HepG2 (cell line): ENCODE data around the gene SIDT1. TPM values are rescaled to one million over a fixed set of nuclear protein-coding genes. Genes with fewer than 3 reads are reported as not detected.
A peak's percentile ranks its signal among the peaks of the same experiment; 100 is the strongest.

Experiments used
- ATAD3A ChIP-seq: sonication (generic); formaldehyde crosslinking; IDR thresholded peaks from 2 replicates; pipeline ENCODE4 v1.4.0; 2020; ENCODE audit warnings: missing genetic modification reagents
- CREM ChIP-seq, 2 experiments: sonication (generic) in 1 of 2; formaldehyde crosslinking in 1 of 2; IDR thresholded peaks; 2 replicates each; pipeline versions ENCODE4 v1.4.0 to v1.6.1; 2016 to 2020; ENCODE audit warnings: antibody characterized with exemption in 1 of 2, mild to moderate bottlenecking in 1 of 2, missing genetic modification reagents in 1 of 2
- CSRNP2 ChIP-seq: sonication (generic); formaldehyde crosslinking; conservative IDR thresholded peaks from 2 replicates; pipeline ENCODE4 v1.8.0; 2022; ENCODE audit warnings: low read depth, missing genetic modification reagents
- CTCF ChIP-seq: sonication (generic); formaldehyde crosslinking; IDR thresholded peaks from 2 replicates; pipeline ENCODE4 v1.5.0; 2020; ENCODE audit warnings: mild to moderate bottlenecking, missing genetic modification reagents, moderate library complexity
- EHMT2 ChIP-seq: fragments of 200-600 bp; sonication (generic); IDR thresholded peaks from 2 replicates; pipeline ENCODE4 v1.7.0; 2017; ENCODE audit warnings: antibody characterized with exemption, low read depth, low read length, borderline replicate concordance
- HNF4G ChIP-seq, 2 experiments: sonication (generic) in 1 of 2; formaldehyde crosslinking in 1 of 2; IDR thresholded peaks; 2 replicates each; pipeline versions ENCODE4 v1.4.0 to v1.6.1; 2011 to 2020; ENCODE audit warnings: borderline replicate concordance in 2 of 2, low read depth in 2 of 2, mild to moderate bottlenecking in 2 of 2, low read length in 1 of 2, missing genetic modification reagents in 1 of 2, moderate library complexity in 1 of 2
- HOXD1 ChIP-seq: sonication (generic); formaldehyde crosslinking; IDR thresholded peaks from 2 replicates; pipeline ENCODE4 v1.5.0; 2020; ENCODE audit warnings: missing genetic modification reagents
- IRF2 ChIP-seq: IDR thresholded peaks from 2 replicates; pipeline ENCODE4 v1.6.1; 2018; ENCODE audit warnings: missing genetic modification reagents, missing compliant biosample characterization
- MAZ ChIP-seq, 2 experiments: sonication (generic) in 1 of 2; formaldehyde crosslinking in 1 of 2; IDR thresholded peaks; 2 replicates each; pipeline versions ENCODE4 v1.5.0 to v1.6.1; 2012 to 2020; ENCODE audit warnings: low read depth in 2 of 2, mild to moderate bottlenecking in 2 of 2, borderline replicate concordance in 1 of 2, improper control_type of control experiment in 1 of 2, low read length in 1 of 2, missing genetic modification reagents in 1 of 2, moderate library complexity in 1 of 2
- PCBP1 ChIP-seq: fragments of 200-400 bp; formaldehyde crosslinking; IDR thresholded peaks from 2 replicates; pipeline ENCODE4 v1.6.1; 2017; ENCODE audit warnings: mild to moderate bottlenecking, low read depth, low read length, borderline replicate concordance
- SIN3B ChIP-seq: fragments of 150-350 bp; IDR thresholded peaks from 2 replicates; pipeline ENCODE4 v1.6.1; 2014; ENCODE audit warnings: low read length
- STAG1 ChIP-seq: sonication (generic); formaldehyde crosslinking; IDR thresholded peaks from 2 replicates; pipeline ENCODE4 v1.4.0; 2020; ENCODE audit warnings: missing genetic modification reagents
- ZNF143 ChIP-seq: sonication (generic); formaldehyde crosslinking; IDR thresholded peaks from 2 replicates; pipeline ENCODE4 v1.4.0; 2020; ENCODE audit warnings: missing genetic modification reagents
- ZNF644 ChIP-seq: IDR thresholded peaks from 2 replicates; pipeline ENCODE4 v1.6.1; 2016; ENCODE audit warnings: low read depth
- ZNF747 ChIP-seq: sonication (generic); formaldehyde crosslinking; IDR thresholded peaks from 2 replicates; pipeline ENCODE4 v1.8.1; 2023; ENCODE audit warnings: missing genetic modification reagents, mild to moderate bottlenecking, borderline replicate concordance
- polyA plus RNA-seq, 8 experiments: library from polyadenylated mRNA; depleted of rRNA in 3 of 8; stranded (reverse) in 7 of 8; unstranded in 1 of 8; fragments of >200 nt; fragmentation: Illumina TruSeq in 4 of 8; extraction: Trizol in 4 of 8; gene quantifications; 2 replicates each; pipeline versions ENCODE4 v1.2.1 to v1.2.3, GENCODE V29; 2011 to 2016; ENCODE audit warnings: low read depth in 4 of 8, missing spikeins in 1 of 8, mixed read lengths in 1 of 8; ENCODE audit not compliant: insufficient read depth in 1 of 8
- total RNA-seq, 5 experiments: library from RNA; depleted of rRNA; stranded (reverse); fragments of >200 nt; fragmentation: Illumina TruSeq; extraction: Trizol; gene quantifications; 2 replicates each; pipeline ENCODE4 v1.2.3, GENCODE V29; 2016; ENCODE audit warnings: low read depth in 1 of 5
- TF ChIP-seq, protein P1 (sequence below): sonication (generic); formaldehyde crosslinking; conservative IDR thresholded peaks from 2 replicates; pipeline ENCODE4 v1.4.0; 2020; ENCODE audit warnings: missing genetic modification reagents

SIDT1 gene
- total and polyA plus RNA-seq, 2 of the 13 experiments (the other 11 are each of a cell fraction or from before 2014, with no cell fraction given) = 0.07 TPM

DNA sequence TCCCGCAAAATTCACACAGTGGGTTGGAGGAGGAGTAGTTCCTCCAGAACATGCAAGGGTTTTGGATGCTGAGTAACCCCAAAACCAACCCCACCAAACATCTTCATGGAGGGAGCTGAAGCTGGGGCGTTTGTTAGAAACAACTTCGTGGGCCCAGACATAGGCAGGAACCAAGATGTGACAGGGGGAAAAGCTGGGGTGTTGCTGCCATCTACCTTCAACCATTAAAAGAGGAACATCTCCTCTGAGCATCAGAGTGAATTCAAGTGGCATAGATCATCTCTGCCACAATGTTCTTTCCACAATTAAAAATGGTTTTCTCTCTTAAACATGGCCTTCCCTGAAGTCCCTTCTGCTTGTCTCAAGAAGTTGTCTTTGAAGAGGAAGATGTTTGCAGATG, 20.5 kb downstream of the SIDT1 start (continued):
- TF ChIP-seq CTCF (peak; percentile 59), SIN3B (no peak), PCBP1 (no peak), CSRNP2 (CRISPR knock-in tag) (no peak), HOXD1 (CRISPR knock-in tag) (no peak), CREM (IDR thresholded peaks at IDR 0.05) (no peak), CREM (CRISPR knock-in tag; IDR thresholded peaks at IDR 0.05) (no peak), IRF2 (CRISPR knock-in tag) (no peak), ATAD3A (CRISPR knock-in tag) (no peak), HNF4G (IDR thresholded peaks at IDR 0.05; ENCODE audit: borderline replicate concordance, low read depth, low read length) (no peak), HNF4G (CRISPR knock-in tag; IDR thresholded peaks at IDR 0.05; ENCODE audit: borderline replicate concordance, low read depth) (no peak), ZNF747 (no peak), STAG1 (CRISPR knock-in tag) (peak; percentile 56), ZNF644 (CRISPR knock-in tag) (no peak), MAZ (IDR thresholded peaks at IDR 0.05; ENCODE audit: borderline replicate concordance, low read depth, low read length) (no peak), MAZ (CRISPR knock-in tag; IDR thresholded peaks at IDR 0.05; ENCODE audit: low read depth) (no peak), EHMT2 (no peak), ZNF143 (CRISPR knock-in tag) (no peak)
- TF ChIP-seq, protein P1, sequence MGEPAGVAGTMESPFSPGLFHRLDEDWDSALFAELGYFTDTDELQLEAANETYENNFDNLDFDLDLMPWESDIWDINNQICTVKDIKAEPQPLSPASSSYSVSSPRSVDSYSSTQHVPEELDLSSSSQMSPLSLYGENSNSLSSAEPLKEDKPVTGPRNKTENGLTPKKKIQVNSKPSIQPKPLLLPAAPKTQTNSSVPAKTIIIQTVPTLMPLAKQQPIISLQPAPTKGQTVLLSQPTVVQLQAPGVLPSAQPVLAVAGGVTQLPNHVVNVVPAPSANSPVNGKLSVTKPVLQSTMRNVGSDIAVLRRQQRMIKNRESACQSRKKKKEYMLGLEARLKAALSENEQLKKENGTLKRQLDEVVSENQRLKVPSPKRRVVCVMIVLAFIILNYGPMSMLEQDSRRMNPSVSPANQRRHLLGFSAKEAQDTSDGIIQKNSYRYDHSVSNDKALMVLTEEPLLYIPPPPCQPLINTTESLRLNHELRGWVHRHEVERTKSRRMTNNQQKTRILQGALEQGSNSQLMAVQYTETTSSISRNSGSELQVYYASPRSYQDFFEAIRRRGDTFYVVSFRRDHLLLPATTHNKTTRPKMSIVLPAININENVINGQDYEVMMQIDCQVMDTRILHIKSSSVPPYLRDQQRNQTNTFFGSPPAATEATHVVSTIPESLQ = no peak
- TF ChIP-seq, all 625 proteins: peak for 3
